NCI-H2196 treated with DMSO at 0.1 percent for 48 hours (cell line): ENCODE results near the gene DOLPP1.
"Not testable (repeated sequence)": the region's sequence is repeated elsewhere in the genome, so short reads cannot be mapped to it uniquely, and the experiment has no call there.

Experiments
- DNase-seq: peaks from one replicate; lab custom pipeline; 2025; ENCODE audit not compliant: unreplicated experiment; lab: John Stamatoyannopoulos, UW

DOLPP1 gene, protein sequence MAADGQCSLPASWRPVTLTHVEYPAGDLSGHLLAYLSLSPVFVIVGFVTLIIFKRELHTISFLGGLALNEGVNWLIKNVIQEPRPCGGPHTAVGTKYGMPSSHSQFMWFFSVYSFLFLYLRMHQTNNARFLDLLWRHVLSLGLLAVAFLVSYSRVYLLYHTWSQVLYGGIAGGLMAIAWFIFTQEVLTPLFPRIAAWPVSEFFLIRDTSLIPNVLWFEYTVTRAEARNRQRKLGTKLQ

DNA sequence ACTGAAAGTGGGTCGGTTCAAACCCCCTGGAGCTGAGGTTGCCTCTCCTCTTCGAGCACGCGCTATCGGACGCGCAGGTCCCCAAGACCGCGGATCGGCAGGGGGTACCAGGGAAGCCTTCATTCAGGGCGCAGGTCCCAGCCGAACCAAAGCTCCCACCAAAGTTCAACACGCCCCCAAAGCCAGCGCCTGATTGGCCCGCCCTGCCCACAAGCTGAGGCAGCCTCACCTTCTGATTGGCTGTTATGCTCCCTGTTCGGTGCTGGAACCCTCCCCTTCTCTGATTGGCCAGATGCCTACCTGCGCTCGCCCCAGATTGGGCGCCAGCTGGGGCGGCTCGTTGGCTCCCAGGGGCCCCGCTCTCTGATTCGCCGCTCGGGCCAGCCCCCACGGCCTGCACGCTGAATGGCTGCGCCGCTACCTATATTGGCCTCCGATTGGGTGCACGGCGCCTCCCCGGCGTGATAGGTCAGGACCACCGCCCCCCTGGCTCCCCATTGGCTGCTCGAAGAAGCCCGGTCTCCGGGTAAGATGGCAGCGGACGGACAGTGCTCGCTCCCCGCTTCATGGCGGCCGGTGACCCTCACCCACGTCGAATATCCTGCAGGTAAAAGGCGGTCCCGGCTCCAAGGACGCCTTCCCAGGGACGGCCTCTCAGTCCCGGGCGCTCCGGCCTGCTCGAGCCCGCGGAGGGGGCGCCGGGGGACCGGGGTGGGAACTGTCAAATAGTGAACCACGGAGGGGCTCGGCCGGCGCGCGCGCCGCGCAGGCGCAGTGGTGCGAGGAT, at the start of gene DOLPP1:
TSS of gene DOLPP1 (plus strand) at position 511 of the 787 bp plus-strand sequence. CDS start at position 532, 21 bp downstream.
- DNase-seq = peak; percentile 98

DNA sequence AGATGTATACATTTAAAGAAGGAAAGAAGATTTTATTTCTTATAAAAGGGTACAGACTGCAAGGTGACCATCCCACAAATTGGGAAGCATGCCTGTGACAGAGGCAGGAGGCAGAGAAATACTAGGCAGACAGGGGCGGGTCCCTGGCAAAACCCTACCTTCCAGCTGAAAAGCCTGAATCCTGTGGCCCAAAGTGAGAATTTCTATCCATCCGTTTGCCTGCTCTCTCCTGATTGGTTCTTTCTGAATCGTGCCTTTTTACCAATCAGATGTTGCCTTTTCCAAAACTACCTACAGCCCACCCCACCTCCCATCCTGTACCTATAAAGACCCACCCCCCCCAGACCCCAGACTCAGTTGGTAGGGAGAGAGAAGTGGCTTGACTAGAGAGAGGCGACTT, 49.4 kb upstream of the DOLPP1 start:
- DNase-seq = no peak

DNA sequence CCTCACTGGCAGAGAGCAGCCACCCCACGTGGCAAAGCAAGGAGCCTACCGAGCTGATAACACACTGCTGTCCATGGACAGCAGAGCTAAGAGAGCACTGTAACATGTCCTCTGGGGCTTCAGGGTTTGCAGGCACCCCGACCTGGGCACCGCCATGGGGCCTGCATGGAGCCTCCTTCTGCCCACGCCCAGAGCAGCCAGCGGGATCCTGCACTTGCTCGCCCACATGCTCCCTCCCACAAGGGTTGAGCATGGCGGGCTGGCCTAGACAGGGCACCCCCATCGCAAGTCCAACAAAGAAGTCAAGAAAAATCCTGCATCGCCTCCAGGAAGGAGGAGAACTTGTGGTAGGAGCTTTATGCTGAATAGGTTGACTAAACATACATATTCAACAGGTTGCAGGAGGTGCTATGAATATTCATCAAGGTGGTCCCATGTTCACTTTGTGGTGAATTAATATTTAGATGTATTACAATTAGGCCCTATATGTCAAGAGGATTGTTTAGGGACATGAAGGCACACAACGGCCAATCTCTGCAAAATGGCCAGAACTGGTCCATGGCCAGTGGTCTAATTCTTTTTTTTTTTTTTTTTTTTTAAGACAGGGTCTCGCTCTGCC, 48.3 kb upstream of the DOLPP1 start:
- DNase-seq = no peak

DNA sequence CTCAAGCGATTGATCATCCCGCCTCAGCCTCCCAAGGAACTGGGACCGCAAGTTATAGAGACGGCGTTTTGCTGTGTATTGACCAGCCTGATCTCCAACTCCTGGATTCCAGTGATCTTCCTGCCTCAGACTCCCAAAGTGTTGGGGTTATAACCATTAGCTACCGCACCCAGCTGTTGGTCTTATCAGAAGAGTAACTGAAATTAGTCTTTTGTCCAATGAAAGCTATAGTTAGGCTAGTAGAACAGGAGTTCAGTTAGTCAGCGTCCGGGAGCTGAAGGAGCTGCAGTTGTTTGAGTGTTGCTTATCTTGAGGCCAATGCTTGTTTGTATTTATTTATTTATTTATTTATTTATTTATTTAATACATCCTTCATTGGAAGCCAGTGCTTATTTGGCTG, 47.7 kb upstream of the DOLPP1 start:
- DNase-seq = no peak

DNA sequence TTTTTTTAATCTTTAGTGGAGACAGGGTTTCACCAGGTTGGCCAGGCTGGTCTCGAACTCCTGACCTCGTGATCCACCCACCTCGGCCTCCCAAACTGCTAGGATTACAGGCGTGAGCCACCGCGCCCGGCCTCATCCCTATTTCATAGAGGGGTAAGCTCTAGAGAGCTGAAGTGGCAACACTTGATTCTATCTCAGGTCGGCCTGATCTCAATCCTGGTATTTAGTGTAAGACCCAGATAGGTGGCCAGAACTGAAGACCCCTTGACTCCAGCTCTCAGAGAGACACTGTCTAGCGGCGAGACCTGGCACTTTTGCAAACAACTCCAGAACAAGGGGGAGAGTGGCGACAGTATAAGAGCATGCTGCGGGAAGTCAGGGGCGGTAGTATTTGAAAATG, 45.1 kb upstream of the DOLPP1 start:
- DNase-seq = not testable (repeated sequence)

DNA sequence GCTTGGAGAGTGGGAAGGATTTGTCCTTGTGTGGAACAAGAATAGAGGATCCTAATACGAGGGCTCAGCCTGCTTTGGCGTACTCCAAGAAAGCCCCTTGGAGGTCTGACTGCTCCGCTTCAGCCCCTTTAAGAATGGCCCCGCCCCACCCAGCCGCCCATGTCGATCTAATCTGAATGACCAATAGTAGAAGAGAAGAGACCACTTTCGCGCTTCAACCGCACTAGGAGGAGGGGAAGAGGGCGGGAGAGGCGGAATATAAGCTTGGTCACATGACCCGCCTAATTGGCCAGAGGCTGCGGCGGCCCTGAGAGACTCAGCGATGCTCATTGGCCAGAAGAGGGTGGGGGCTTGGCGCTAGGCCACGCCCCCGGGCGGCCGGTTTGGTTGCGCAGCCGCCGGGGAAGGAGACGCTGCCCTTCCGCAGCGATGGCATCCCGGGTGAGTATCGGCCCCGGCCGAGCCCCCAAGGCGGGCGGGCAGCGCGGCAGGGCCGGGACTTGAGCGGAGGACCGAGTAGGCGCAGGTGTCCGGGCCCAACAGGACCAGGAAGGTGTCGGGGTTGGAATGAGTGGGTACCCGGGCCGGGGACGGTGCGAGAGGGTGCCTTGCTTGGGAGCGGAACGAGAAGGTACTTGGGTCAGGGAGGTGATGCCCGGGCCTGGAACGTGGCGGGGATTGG, 44.5 kb upstream of the DOLPP1 start, which contains the start of gene MIGA2:
TSS of gene MIGA2 (plus strand) at position 386 of the 682 bp plus-strand sequence. CDS start 3,969 bp downstream, outside the sequence.
- peak; percentile 98 for DNase-seq

DNA sequence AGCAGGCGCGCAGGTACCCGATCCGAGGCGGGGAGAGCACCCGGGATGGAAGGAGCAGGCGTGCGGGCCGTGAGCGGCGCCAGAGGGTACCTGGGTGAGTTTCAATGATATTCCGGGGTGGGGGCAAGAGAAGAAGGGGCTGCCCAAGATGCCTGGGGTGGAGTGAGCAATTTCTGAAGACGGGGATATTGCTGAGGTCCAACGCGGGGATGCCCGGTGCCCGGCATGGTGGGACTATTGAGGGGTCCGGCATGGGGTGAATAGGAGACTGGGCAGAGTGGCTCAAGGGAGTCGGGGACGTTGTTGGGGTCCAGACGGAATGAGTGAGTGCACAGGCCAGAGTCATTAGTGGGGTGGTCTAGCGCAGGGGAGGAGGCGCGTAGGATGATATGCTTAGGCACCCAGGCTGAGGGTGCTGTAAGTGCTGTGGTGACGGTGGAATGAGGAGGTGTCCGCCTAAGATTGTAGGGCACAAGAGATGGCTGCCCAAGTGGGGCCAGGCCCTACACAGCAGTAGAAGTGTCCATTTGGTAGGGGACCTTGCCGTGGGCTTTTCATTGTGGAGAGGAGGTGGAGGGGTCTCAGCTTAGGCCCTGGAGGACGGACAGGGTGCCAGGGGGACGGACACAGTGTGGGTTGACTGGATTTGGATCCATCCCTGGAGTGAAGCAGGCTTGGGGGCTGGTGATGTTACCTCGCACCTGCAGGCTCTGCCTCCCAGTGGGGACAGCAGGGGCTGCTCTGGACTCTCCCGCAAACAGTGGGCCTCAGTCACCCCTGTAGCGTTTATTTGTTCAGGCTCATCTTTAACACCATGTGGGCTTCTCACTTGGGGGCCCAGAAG, 43.8 kb upstream of the DOLPP1 start:
- no peak for DNase-seq

DNA sequence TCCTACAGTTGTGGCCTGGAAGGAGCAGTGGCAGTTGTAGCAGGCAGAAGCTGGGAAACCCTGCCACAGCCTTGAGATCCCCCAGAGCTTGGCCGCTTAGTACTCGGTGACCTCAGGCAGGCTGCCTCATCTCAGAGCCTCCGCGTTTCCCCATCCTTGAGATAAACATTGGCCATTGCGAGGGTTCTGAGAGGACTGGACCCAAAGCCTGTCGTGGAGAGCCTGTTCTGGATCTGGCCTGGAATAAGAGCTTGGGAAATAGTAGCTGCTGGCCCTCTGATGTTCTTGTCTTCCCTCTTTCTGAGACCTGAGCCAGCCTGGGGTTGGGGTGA, 43.2 kb upstream of the DOLPP1 start:
- DNase-seq = no peak

DNA sequence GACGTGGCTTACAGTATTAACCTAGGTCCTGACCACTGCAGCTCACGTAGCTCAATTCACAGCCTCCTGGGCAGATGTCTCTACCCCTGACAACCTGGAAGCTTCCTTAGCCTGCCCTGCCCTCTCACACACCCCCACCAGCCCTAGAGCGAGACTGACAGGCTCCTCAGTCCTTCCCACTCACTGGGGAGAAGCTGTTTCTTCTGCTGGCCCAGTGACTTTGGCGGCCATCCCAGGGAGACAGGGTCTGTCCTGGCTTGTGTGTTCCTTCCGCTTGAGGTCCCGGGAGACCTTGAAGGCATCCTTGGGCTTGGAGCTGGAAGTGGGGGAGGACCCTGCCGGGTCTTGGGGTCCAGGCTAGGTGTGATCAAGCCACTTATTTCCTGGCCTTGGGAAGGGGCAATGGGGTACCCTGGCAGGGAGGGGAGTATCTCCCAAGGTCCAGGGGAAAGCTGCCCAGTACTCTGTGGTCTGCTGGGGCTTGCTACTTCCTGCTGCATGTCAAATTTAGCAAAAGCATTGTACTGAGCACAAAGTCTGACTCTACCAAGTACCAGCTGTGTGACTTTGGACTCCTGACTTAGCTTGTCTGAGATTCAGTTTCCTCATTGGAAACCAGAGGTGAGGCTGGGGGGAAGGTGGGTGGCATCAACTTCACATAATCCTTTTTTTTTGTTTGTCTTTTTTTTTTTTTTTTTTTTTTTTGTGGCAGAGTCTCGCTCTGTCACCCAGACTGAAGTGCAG, 42.6 kb upstream of the DOLPP1 start:
- no peak for DNase-seq

DNA sequence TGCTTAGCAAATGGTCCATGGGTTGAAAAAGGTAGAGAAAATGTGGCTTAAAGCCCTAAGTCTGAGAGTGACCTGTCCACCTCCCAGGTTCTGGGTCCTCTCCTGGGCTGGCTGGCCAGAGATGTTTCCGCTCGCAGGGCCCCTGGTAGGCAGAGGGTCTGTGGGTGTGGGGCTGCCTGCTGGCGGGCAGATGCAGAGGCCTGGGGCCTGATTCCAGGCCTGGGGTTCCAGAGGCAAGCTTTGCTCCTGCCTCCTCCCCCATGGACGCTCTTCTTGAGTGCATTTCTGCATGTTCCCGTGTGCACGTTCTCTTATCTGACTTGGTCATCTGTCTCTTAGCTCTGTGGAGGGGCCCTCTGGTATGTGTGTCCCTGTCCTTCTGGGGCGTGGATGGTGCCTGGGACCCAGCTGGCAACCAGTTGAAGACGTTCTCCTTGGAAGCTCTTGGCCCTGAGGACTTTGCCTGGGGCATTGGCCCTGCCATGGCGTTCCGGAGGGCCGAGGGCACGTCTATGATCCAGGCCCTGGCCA, 40.7 kb upstream of the DOLPP1 start:
- no peak for DNase-seq

DNA sequence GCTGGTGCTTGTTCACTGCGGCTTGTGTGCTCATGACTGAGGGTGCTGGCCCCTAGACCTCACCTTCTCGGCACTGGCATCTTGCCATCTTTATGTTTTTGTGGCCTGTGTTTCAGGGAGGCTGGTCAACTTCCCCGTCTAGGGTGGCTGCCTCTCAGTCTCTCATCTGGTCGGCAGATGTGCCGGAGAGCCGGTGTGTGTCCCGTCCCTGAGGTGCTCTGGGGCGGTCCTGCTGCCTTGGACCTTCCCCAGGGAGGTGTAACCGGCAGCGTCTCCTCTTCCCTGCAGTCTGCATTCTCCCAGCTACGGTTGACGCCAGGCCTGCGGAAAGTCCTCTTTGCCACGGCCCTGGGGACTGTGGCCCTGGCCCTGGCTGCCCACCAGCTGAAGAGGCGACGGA, 38.9 kb upstream of the DOLPP1 start:
- DNase-seq = no peak

DNA sequence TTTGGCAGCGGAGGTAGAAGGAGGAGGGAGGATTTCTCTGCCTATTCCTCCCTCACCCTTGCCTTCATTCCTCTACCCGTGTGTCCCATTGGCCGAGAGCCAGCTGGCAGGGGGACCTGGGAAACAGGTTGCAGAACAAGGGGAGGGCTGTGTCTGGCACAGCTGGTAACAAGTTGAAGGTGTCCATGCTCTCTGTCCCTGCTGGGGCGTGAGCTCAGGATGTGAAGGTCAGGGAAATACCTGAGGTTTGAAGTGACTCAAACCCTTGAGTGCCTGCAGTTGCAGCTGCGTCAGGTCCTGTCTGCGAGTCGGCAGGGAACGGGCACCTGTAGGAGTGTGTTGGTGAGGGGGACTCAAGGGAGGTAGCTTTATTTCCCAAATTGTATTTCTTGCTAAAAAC, 28.3 kb upstream of the DOLPP1 start:
- DNase-seq = peak; percentile 67

DNA sequence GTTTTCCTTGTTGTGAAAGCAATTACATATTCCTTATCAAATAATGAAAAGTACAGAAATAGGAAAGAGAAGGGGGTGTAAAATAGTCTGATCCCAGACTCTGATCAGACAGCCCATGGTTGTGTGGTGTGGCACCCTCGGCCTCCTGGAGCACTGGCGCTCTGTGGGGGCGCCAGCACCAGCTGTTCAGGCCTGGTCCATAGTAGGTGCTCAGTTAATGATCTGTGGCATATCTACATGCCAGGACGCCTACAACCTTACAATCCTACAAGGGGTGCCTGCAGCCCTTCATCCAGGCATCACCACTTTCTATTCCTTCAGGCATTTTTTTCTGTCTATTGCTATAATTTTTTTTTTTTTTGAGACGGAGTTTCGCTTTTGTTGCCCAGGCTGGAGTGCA, 27.9 kb upstream of the DOLPP1 start:
- DNase-seq = no peak

DNA sequence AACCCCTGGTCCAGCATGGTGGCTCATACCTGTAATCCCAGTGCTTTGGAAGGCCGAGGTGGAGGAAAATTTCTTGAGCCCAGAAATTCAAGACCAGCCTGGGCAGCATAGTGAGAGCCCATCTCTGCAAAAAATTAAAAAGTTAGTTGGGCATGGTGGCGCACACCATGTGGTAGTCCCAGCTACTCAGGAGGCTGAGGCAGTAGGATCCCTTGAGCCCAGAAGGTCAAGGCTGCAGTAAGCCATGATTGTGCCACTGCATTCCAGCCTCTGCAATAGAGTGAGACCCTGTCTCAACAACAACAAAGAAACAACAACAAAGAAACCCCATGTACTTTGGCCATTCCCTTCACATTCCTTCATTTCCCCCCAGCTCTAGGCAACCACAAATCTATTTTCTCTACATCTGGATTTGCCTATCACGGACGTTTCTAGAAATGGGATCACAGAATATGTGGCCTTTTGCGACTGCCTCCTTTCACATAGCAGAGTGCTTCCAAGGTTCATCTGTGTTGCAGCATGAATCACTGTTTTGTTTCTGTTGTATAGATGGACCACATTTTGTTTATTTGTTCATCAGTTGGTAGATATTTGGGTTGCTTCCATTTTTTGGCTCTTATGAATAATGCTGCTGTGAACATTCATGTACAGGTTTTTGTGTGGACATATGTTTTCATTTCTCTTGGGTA, 26.6 kb upstream of the DOLPP1 start:
- no peak for DNase-seq

DNA sequence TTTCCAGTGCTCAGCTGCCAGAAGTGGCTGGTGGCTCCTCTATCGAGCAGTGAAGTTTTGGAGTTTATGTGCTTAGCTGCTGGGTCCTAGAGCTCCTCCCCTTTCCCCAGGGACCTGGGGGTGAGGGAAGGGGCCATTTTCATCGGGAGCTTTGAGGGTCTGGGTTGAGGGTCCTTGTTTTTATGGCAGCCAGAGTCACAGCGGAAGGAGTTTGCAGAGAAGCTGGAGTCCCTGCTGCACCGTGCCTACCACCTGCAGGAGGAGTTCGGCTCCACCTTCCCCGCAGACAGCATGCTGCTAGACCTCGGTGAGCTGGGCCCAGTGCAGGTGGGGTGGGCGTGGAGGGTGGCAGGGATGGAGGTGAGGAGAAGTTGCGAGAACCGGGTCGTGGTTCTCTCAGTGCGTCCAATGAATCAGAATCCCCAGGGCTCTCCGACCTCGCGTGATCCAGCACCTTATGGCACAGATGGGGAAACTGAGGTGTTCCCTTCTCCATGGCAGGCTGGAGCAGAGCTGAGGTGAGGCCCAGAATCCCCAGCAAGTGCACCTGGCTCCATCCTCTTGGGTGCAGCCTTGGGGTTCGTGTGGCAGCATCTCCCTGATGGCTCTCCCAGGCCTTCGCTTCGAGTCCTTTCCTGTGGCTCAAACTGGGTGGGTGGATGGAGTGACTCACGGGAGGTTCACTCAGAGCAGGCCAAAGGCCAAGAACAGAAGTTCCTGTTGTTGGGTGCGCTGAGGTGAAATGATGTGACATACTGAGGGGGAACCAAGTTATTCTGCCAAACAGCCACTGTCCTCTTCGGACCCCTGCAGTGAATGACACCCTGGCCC, 21.7 kb upstream of the DOLPP1 start:
- no peak for DNase-seq

DNA sequence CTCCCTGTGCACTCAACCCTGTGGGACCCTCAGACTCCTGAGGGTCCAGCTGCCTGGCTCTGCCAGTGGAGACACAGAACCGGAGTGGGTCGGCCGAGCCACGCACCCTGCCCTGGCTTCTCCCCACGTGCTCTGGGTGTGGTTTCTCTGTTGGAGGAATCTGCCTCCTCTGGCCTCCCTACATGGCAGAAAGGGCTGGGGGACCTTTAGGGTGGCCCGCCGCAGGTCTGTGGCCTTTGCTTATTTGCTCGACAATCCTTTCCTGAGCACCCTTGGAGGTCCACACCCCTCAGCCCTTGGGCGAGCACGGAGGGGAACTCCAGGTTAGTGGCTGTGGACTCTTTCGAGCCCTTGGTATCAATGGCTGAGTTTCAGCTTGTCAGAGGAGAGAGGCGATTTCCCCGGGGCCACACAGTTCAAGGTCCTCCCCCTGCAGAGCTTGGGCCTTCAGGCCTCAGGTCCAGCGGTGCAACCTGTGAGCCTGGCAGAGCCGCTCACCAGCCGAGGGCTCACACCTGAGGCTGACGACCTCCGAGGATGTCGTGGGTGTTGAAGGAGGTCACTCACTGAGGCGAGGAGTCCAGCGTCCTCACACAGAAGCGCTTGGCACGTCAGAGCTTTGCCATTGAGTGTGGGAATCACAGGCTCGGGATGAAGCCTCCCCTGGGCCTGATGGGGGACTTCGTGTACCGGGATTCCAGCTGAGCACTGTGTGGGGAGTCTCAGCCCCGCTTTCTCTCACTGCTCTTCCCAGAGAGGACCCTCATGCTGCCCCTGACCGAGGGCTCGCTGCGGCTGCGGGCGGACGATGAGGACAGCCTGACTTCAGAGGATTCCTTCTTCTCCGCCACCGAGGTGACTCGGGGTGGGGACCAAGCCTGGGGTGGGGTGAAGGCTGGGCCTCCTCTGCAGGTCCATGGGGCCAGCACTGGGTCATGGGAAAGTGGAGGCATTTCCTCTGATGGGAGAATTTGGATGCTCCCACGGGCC, 20.8 kb upstream of the DOLPP1 start:
- DNase-seq = no peak

DNA sequence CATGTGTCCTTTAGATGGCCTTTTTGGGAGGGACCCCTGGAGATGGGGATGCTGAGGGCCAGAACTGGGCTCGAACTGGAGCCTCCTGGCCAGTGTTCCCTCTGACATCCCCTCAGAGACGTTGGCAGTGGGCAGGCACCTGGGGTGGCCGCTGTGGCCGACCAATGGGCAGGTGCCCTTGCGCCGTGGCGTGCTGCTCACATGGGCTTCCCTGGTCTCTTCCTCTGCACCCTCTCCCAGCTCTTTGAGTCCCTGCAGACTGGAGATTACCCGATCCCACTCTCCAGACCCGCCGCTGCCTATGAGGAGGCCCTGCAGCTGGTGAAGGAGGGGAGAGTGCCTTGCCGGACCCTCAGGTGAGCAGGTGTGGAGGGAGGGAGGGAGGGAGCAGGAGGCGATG, 19.9 kb upstream of the DOLPP1 start:
- no peak for DNase-seq
